Measurements from ENCODE around the gene SUCNR1.

SUCNR1 gene

DNA sequence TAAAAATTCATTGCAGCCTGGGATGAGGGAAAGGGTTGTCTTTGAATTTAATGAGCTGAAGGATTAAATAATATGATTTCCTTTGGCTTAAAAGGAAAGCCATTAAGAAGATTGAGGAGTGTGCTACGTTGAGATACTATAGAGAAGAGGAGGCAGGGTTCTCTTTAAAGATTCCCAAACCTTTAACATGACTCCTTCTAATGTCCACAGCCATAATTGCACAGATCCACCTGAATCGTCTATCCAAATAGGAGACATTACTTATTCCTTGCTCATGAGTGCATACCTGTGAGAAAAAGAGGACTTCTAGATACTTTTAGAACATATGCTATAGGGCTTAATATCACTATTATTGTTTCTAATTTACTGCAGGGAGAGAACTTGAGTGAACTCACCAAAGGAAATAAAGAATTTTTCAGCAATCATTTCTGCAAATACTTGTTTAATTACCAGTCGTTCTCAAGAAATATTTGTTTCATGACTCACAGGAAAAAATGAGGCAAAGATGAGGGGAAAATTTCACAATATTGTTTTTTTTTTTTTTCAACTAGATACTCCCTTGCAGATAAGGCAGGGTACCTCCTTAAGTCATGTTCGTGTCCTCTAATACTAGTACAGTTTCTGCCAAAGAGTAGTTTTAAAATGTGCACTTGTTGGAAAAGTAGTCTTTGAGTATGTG lies 8.9 kb upstream of the SUCNR1 start:
- Histone ChIP-seq H3K27ac (ENCODE audit: low read length) (no peak overlapping the region), H3K4me2 (ENCODE audit: insufficient read depth, low read length) (no peak overlapping the region), H3K9ac (ENCODE audit: low read depth, low read length) (no peak overlapping the region), H3K27me3 (ENCODE audit: insufficient read depth, low read length, poor library complexity) (no peaks in the 10 kb centered on the region), H3K36me3 (ENCODE audit: insufficient read depth, low read length) (no peaks in the 10 kb centered on the region), H3K79me2 (ENCODE audit: insufficient read depth, low read length) (no peaks in the 10 kb centered on the region), H3K4me3 (ENCODE audit: low read depth in 1 of 2, low read length in 2 of 2) (no peak overlapping the region), H4K20me1 (ENCODE audit: insufficient read depth, low read length) (no peaks in the 10 kb centered on the region), H2AFZ (ENCODE audit: low read depth, low read length) (no peak overlapping the region), H3K4me1 (ENCODE audit: insufficient read depth, low read length) (peaks cover 19% of the 10 kb centered on the region), H3K9me3 (ENCODE audit: insufficient read depth, low read length, severe bottlenecking) (no peaks in the 10 kb centered on the region)
- ATAC-seq (ENCODE audit: insufficient read depth, low read depth) = no peak
- DNase-seq = no peak
- TF ChIP-seq, protein P1, sequence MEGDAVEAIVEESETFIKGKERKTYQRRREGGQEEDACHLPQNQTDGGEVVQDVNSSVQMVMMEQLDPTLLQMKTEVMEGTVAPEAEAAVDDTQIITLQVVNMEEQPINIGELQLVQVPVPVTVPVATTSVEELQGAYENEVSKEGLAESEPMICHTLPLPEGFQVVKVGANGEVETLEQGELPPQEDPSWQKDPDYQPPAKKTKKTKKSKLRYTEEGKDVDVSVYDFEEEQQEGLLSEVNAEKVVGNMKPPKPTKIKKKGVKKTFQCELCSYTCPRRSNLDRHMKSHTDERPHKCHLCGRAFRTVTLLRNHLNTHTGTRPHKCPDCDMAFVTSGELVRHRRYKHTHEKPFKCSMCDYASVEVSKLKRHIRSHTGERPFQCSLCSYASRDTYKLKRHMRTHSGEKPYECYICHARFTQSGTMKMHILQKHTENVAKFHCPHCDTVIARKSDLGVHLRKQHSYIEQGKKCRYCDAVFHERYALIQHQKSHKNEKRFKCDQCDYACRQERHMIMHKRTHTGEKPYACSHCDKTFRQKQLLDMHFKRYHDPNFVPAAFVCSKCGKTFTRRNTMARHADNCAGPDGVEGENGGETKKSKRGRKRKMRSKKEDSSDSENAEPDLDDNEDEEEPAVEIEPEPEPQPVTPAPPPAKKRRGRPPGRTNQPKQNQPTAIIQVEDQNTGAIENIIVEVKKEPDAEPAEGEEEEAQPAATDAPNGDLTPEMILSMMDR (IDR thresholded peaks at IDR 0.05; ENCODE audit: borderline replicate concordance, extremely low read depth, low read length, poor library complexity, severe bottlenecking) = no peak
- TF ChIP-seq EZH2 (IDR thresholded peaks at IDR 0.05; ENCODE audit: borderline replicate concordance, low read depth, low read length, severe bottlenecking) = no peak

DNA sequence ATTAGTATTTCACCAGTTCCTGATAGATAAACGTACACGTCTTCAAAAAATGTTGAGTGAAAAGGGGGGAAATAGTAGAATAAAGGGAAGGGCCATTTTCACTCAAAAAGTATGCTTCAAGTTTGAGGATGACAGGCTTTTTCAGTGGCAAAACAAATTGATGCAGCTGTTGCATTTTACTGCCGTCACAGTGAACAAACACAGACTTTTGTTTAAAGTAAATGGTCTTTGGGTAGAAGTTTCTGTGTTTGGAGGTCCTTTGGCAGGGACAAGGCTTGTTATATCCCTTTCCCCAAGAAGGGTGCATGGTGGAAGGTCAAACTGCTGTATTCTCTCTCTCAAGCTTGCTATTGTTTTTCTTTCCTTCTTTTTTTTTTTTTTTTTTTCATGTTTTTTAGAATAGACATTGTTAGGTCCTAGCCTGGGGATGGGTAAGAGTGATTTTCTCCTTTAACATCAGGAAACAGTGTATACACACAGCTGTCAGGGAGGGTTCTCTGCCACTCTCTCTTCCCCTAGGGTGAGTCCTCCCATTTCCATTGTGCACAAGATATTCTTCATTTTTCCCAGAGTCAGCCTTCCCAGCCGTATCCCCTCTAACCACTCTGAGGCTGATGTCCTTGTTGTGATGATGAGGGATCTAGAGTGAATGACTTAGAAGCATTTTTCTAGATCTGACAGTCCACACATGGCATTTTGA lies 6.6 kb upstream of the SUCNR1 start:
- TF ChIP-seq, protein P1 (IDR thresholded peaks at IDR 0.05; ENCODE audit: borderline replicate concordance, extremely low read depth, low read length, poor library complexity, severe bottlenecking) = no peak
- no peak for TF ChIP-seq EZH2 (IDR thresholded peaks at IDR 0.05; ENCODE audit: borderline replicate concordance, low read depth, low read length, severe bottlenecking)
- H3K27ac ChIP-seq (ENCODE audit: low read length) = peak overlapping the region; percentile 67
- H4K20me1 ChIP-seq (ENCODE audit: insufficient read depth, low read length) = no peaks in the 10 kb centered on the region
- no peaks in the 10 kb centered on the region for H3K79me2 ChIP-seq (ENCODE audit: insufficient read depth, low read length)
- peaks cover 28% of the 10 kb centered on the region for H3K4me1 ChIP-seq (ENCODE audit: insufficient read depth, low read length)
- no peaks in the 10 kb centered on the region for H3K27me3 ChIP-seq (ENCODE audit: insufficient read depth, low read length, poor library complexity)
- H3K9ac ChIP-seq (ENCODE audit: low read depth, low read length) = no peak overlapping the region
- H3K4me3 ChIP-seq (ENCODE audit: low read depth in 1 of 2, low read length in 2 of 2) = no peak overlapping the region
- H3K36me3 ChIP-seq (ENCODE audit: insufficient read depth, low read length) = no peaks in the 10 kb centered on the region
- H3K4me2 ChIP-seq (ENCODE audit: insufficient read depth, low read length) = no peak overlapping the region
- H3K9me3 ChIP-seq (ENCODE audit: insufficient read depth, low read length, severe bottlenecking) = no peaks in the 10 kb centered on the region
- DNase-seq = no peak
- ATAC-seq (ENCODE audit: insufficient read depth, low read depth) = no peak
- H2AFZ ChIP-seq (ENCODE audit: low read depth, low read length) = peak overlapping the region; percentile 65; the same call in 1 of the 2 replicates

DNA sequence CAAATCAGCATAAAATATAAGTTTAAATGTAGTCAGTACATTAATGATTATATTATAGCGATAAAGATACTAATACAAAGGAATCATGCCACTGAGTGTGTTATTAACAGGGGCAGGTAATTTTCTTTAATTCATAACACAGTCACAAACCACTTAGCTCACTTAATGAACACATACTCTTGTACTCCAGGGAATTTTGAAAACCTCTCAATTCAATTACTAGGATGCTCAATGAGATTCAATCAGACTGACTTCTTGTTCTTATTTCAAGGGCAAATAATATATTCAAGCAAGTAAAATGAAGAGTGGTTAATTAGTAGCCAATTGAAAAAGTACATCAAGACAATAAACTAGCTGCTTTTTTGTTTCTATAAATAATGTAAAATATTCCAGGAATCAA lies 5.8 kb upstream of the SUCNR1 start:
- Histone ChIP-seq H3K4me1 (ENCODE audit: insufficient read depth, low read length) (peaks cover 37% of the 10 kb centered on the region), H4K20me1 (ENCODE audit: insufficient read depth, low read length) (no peaks in the 10 kb centered on the region), H3K36me3 (ENCODE audit: insufficient read depth, low read length) (no peaks in the 10 kb centered on the region), H2AFZ (ENCODE audit: low read depth, low read length) (no peak overlapping the region), H3K79me2 (ENCODE audit: insufficient read depth, low read length) (no peaks in the 10 kb centered on the region), H3K9ac (ENCODE audit: low read depth, low read length) (no peak overlapping the region), H3K4me2 (ENCODE audit: insufficient read depth, low read length) (no peak overlapping the region), H3K4me3 (ENCODE audit: low read depth in 1 of 2, low read length in 2 of 2) (no peak overlapping the region), H3K27ac (ENCODE audit: low read length) (no peak overlapping the region), H3K9me3 (ENCODE audit: insufficient read depth, low read length, severe bottlenecking) (no peaks in the 10 kb centered on the region), H3K27me3 (ENCODE audit: insufficient read depth, low read length, poor library complexity) (no peaks in the 10 kb centered on the region)
- DNase-seq = no peak
- ATAC-seq (ENCODE audit: insufficient read depth, low read depth) = no peak
- no peak for TF ChIP-seq EZH2 (IDR thresholded peaks at IDR 0.05; ENCODE audit: borderline replicate concordance, low read depth, low read length, severe bottlenecking)
- TF ChIP-seq, protein P1 (IDR thresholded peaks at IDR 0.05; ENCODE audit: borderline replicate concordance, extremely low read depth, low read length, poor library complexity, severe bottlenecking) = no peak
